Measurements from ENCODE around the gene ATP5PD.
A peak's percentile ranks its signal among the peaks of the same experiment; 100 is the strongest.

ATP5PD gene

DNA sequence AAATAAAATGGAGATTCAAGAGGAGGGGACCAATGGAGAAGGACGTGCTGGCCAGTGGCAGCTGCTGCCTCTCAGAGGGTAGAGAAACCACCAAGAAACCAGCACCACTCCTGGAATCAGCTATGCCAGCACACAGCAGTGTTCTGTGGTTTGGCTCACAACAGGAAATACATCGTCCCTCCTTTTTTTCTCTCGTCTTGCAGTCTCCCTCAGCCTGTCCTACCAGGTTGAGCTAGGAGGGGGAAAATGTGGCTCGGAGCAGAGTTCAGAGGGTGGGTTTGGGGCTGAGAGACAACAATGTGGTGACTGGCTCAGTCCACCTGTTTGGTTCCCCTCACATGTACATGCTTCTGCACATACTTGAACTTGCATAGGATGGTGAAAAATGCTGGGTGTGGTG, 21.1 kb upstream of the ATP5PD start:
- peaks cover 13% of the 10 kb centered on the region for H3K36me3 Mint-ChIP-seq (ENCODE audit: low read depth)
- H3K4me1 Mint-ChIP-seq (ENCODE audit: low read depth), result peaks cover 24% of the 10 kb centered on the region
- H3K9me3 Mint-ChIP-seq, result no peaks in the 10 kb centered on the region
- peak overlapping the region; percentile 63 for H3K4me3 Mint-ChIP-seq
- no peaks in the 10 kb centered on the region for H3K27me3 Mint-ChIP-seq (ENCODE audit: low read depth)
- peak overlapping the region; percentile 77 for H3K27ac Mint-ChIP-seq

DNA sequence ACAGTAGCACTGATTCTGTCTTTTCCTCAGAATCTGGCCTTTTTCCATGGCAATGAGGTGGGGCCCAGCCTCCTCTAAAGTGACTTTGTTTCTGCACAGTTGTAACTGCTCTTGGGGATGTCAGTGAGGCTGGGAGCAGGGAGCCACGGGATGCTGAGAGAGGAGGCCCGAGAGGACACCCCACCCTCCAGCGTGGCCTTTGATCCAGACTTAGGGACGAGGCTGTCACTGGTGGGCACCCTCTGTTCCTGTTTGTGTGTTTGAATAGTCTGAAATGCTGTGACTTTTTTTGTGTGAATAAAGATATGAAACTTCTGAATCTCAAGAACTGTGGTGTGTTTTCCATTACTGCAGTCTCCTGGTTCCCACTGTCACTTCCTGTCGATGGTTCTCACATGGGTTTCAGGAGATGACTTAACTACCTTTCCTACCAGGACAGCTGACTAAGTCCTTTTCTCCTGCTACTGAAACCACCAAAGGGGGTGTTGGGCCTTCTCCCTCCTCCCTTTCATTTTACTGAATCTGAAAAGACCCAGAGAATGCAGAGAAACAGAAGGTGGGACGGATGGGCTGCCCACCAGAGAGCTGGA, 18.9 kb upstream of the ATP5PD start:
- Mint-ChIP-seq H3K27me3 (ENCODE audit: low read depth) (no peaks in the 10 kb centered on the region), H3K4me1 (ENCODE audit: low read depth) (peaks cover 24% of the 10 kb centered on the region), H3K36me3 (ENCODE audit: low read depth) (peaks cover 25% of the 10 kb centered on the region), H3K4me3 (peak overlapping the region; percentile 15), H3K27ac (peak overlapping the region; percentile 65), H3K9me3 (no peaks in the 10 kb centered on the region)

DNA sequence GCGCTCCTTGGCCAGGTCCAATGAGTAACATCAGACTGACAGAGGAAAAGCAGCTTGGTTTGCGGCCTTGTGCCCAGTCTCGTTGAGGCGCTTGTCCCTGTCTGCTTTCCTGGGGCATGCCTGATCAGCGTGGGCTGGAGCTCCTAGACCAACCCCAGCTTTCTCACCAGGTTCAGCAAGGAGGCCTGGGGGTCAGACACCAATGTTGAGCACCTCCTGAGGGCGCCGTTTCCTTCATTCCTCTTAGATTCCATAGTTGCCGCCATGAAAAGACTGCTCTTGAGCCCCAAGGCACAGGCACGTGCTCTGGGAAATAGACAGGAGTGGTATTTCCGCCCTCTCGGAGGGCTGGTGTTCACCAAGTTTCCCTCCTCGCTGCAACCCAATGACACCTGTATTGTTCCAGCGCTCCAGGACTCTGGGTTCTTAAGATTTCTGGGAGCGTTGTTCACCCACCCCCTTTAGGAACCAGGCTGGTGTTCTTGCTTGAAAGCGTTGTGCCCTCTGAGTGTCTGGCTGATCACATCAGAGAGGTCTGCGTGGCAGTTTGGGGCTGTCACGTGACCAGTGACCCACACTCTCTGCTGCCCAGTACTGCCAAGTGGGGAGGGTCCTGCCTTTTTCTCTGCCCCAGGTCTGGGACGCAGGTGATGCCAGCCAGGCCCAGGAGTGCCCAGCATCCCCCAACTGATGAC, 18.2 kb upstream of the ATP5PD start:
- Mint-ChIP-seq H3K27me3 (ENCODE audit: low read depth) (no peaks in the 10 kb centered on the region), H3K4me1 (ENCODE audit: low read depth) (peaks cover 24% of the 10 kb centered on the region), H3K9me3 (no peaks in the 10 kb centered on the region), H3K36me3 (ENCODE audit: low read depth) (peaks cover 28% of the 10 kb centered on the region), H3K27ac (no peak overlapping the region), H3K4me3 (no peak overlapping the region)

DNA sequence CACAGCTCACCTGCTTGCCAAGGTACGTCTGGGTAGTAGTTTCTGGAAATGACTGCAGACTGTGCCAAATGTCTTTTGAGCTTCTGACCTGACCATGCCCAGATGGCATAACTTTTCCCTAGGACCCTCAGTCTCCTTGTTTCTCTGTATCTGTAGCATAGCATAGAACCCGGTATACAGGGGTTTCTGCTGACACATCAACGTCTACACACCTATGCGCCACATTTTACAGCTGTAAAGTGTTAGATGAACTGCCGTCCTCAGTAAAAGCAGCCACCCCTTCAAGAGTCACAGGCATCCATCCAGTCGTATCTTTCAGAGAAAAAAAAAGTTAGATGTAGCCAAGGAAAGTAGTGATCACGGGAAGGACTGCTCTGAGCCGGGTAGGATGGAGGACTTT, 17.7 kb upstream of the ATP5PD start:
- no peaks in the 10 kb centered on the region for H3K27me3 Mint-ChIP-seq (ENCODE audit: low read depth)
- no peak overlapping the region for H3K4me3 Mint-ChIP-seq
- peaks cover 31% of the 10 kb centered on the region for H3K36me3 Mint-ChIP-seq (ENCODE audit: low read depth)
- no peak overlapping the region for H3K27ac Mint-ChIP-seq
- no peaks in the 10 kb centered on the region for H3K9me3 Mint-ChIP-seq
- peaks cover 26% of the 10 kb centered on the region for H3K4me1 Mint-ChIP-seq (ENCODE audit: low read depth)

DNA sequence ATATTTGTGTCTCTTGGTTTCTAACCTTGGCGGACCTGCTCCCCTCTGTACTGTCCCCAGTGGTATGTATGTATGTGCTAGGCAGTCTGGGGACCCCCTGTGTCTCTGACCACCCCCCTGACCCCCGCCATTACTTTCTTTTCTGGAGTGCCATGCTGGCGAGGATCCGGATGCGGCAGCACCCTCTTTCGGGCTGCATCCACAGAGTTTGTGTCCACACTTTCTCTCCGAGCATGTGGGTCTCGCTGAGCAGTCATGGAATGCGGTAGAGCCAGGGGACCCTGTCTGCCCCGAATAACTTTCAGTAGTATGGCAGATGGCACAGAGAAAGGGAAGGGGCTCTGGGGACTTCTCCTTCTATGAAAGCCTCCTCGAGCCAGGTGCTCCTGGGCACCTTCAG, 17.3 kb upstream of the ATP5PD start:
- Mint-ChIP-seq H3K27me3 (ENCODE audit: low read depth) (no peaks in the 10 kb centered on the region), H3K36me3 (ENCODE audit: low read depth) (peaks cover 31% of the 10 kb centered on the region), H3K9me3 (no peaks in the 10 kb centered on the region), H3K4me1 (ENCODE audit: low read depth) (peaks cover 26% of the 10 kb centered on the region), H3K4me3 (no peak overlapping the region), H3K27ac (no peak overlapping the region)

DNA sequence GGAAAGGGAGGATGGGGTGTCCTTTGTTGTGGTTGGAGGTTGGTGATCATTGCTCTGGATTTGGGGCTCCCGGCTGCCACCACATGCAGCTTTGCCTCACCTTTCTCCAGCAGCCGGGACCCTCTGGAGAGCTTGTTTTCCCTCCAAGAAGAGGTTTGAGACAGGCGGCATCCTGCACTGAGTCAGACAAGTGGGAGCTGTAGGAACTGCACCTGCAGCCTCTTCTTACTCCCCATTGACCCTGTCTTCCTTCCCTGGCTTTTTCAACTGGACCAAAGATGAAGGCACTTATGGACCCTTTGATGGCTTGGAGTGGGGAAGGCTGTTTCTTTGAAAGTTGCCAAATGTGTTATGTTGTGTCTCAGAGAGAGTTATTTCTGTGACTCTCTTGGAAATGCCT, 16.9 kb upstream of the ATP5PD start:
- Mint-ChIP-seq H3K36me3 (ENCODE audit: low read depth) (peaks cover 31% of the 10 kb centered on the region), H3K4me3 (no peak overlapping the region), H3K4me1 (ENCODE audit: low read depth) (peaks cover 23% of the 10 kb centered on the region), H3K27me3 (ENCODE audit: low read depth) (no peaks in the 10 kb centered on the region), H3K27ac (no peak overlapping the region), H3K9me3 (no peaks in the 10 kb centered on the region)

DNA sequence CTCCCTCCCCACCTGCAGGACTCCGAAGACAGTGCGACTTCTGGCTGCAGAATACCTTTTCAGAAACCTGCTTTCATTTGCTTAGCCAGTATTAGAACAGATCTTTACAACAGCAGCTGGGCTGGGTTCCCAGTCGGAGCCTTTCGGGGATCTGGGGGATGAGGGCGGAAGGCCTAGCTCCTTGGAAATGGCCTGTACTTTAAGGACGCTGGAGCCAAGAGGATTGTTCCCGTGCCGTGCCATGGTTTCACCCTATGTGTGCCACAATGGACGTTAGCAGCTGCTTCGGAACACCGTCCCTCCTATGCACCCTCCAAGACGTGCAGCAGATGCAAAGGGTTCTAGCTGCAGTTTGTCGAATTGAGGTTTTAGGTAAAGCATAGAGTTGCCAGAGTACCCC, 16.4 kb upstream of the ATP5PD start:
- peaks cover 23% of the 10 kb centered on the region for H3K4me1 Mint-ChIP-seq (ENCODE audit: low read depth)
- no peaks in the 10 kb centered on the region for H3K9me3 Mint-ChIP-seq
- no peak overlapping the region for H3K27ac Mint-ChIP-seq
- H3K4me3 Mint-ChIP-seq, result no peak overlapping the region
- H3K27me3 Mint-ChIP-seq (ENCODE audit: low read depth), result no peaks in the 10 kb centered on the region
- H3K36me3 Mint-ChIP-seq (ENCODE audit: low read depth), result peaks cover 31% of the 10 kb centered on the region

DNA sequence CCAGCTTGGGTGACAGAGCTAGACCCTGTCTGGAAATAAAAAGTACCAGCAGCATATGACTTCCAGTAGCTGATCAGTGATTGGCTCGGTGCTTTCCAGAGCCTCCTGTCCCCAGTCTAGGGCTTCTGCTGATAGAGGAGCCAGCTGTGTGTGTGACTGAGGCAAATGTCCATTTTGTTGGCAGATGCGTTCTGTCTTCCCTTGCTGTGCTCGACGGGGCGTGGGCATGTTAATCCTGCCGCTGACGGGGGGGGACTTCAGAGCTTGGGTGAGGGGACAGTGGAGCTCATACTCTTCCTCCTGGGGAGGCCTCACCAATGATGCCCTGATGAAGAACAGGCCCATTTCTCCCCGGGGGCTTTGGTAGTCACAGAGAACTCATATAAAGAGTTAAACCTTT, 14.8 kb upstream of the ATP5PD start:
- Mint-ChIP-seq H3K27me3 (ENCODE audit: low read depth) (no peaks in the 10 kb centered on the region), H3K27ac (no peak overlapping the region), H3K9me3 (no peaks in the 10 kb centered on the region), H3K36me3 (ENCODE audit: low read depth) (peaks cover 29% of the 10 kb centered on the region), H3K4me3 (no peak overlapping the region), H3K4me1 (ENCODE audit: low read depth) (peaks cover 17% of the 10 kb centered on the region)

DNA sequence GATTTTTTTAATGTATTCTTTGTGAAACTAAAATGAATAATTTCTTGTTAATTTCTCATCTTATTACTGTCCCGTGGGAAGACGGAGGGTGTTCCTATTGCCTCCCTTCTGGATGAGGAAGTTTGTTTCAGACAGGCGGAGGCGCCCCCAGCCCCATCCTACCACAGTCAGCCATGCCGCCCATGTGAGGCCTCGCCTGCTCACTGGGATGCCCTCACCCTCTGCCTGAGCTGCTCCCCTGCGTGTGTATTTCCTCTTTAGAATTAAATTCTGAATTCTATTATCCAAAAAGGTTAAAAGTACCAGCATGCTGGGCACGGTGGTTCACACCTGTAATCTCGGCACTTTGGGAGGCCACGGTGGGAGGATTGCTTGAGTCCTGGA, 14.3 kb upstream of the ATP5PD start:
- Mint-ChIP-seq H3K4me3 (no peak overlapping the region), H3K4me1 (ENCODE audit: low read depth) (peaks cover 17% of the 10 kb centered on the region), H3K27ac (no peak overlapping the region), H3K9me3 (no peaks in the 10 kb centered on the region), H3K36me3 (ENCODE audit: low read depth) (peaks cover 34% of the 10 kb centered on the region), H3K27me3 (ENCODE audit: low read depth) (no peaks in the 10 kb centered on the region)

DNA sequence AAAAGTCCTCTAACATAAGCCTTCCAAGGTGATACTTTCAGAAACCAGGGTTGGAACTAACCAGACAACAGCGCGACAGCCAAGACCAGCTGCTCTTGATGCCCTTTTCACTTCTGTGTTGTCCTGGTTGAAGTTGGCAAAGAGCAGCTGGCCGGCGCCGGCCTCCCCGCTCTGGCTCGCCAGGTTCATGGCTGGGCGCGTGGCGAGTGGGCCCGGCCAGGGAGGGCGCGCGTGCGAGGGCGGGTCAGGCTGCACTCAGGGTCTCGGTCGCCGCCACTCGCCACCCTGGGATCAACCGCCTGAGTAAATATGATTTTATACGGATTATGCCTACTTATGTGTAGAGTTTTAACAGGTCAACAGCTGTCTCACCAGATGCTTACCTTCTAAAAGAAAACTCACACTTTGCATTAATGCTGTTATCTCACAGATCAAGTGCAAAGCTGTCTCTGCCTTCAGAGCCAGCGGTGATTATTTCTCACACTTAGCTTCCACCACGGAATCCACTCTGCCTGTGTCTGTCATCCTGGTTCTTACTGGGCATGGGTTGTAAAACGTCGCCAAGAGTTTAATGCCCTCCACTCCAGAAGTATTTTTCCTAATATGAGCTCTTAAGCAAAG, 13.8 kb upstream of the ATP5PD start:
- H3K27ac Mint-ChIP-seq, result no peak overlapping the region
- no peak overlapping the region for H3K4me3 Mint-ChIP-seq
- H3K36me3 Mint-ChIP-seq (ENCODE audit: low read depth), result peaks cover 36% of the 10 kb centered on the region
- no peaks in the 10 kb centered on the region for H3K9me3 Mint-ChIP-seq
- H3K4me1 Mint-ChIP-seq (ENCODE audit: low read depth), result peaks cover 13% of the 10 kb centered on the region
- no peaks in the 10 kb centered on the region for H3K27me3 Mint-ChIP-seq (ENCODE audit: low read depth)

DNA sequence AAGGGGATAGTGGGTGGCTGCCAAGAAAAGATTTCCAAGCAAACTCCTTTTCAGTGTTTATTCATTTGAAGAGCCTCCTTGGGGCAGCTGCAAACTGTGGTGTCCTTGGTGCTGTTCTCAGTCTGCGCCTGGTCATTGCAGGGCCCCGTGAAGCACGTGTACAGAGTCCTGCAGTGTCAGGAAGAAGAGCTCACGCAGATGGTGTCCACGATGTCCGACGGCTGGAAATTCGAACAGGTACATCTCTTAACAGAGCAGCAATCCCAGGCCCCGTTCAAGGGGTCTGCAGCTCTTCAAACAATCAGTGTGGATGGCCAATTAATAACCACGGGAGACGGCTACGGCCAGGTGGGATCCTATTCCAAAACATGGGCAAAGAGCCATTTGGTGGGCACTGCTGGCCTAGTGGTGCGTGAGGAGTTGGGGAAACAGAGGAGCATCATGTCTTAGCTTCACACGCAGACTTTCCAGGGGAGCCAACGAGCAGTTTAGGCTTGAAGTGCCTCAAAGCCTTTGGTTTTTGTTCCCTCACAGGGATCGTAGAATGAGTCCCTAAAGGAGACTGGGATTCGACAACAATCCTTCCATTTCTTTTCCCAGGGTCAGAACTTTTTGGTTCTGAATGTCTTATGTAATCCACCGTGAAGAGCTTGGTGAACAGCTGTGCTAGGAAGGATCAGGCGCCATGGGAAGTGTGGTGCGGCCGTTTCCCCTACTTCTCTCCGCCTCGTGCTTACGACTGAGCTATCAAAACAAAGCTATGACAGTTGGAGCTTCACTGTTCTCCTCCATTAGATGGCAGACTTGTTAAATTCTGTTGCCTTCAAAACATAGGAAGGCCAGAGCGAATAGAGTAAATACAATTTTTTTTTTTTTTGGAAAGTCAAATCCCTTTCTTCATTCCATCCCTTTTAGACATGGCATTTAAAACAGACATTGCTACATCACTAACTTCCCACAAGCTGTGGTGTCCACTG, 12.9 kb upstream of the ATP5PD start:
- Mint-ChIP-seq H3K4me3 (no peak overlapping the region), H3K9me3 (no peaks in the 10 kb centered on the region), H3K36me3 (ENCODE audit: low read depth) (peaks cover 36% of the 10 kb centered on the region), H3K27ac (no peak overlapping the region), H3K27me3 (ENCODE audit: low read depth) (no peaks in the 10 kb centered on the region), H3K4me1 (ENCODE audit: low read depth) (peaks cover 8% of the 10 kb centered on the region)

DNA sequence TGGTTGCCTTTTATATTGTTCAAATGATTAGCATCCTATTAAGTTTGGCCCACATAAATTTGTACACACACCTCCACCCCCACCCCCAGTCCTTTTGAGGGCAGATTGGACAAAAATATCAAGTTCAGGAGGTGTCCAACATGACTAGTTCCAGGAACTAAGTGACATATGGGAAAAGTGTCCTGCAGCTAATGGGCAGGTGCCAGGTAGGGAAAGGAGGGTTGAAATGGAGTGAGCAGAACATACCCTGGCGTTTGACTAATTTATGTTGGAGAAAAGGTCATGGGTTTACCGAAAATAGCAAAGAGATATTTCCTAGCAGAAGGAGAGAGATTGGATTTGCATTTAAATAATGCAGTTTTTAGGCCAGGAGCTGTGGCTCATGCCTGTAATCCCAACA, 5.2 kb upstream of the ATP5PD start:
- no peak overlapping the region for H3K27ac Mint-ChIP-seq
- H3K36me3 Mint-ChIP-seq (ENCODE audit: low read depth), result peaks cover 29% of the 10 kb centered on the region
- no peak overlapping the region for H3K4me3 Mint-ChIP-seq
- H3K27me3 Mint-ChIP-seq (ENCODE audit: low read depth), result no peaks in the 10 kb centered on the region
- H3K4me1 Mint-ChIP-seq (ENCODE audit: low read depth), result peaks cover 20% of the 10 kb centered on the region
- no peaks in the 10 kb centered on the region for H3K9me3 Mint-ChIP-seq

DNA sequence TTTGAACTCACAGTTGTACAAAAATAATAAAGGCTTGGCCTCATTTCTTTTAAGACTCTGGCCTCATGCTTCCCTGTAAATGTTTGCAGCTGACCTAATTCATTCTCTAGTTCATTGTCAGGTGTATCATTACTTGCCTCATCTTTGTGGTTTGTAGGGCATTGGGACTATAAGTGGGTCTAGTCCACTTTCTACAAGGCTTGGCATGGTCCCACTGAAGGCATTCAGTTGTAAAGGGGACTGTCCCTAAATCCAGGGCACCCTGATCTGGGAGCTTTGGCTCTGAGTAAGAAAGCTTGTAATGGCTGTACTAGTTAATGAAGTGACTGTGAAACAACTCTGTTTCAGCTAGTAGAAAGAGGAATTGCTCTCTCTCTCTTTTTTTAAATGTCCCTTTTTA, 2.9 kb upstream of the ATP5PD start:
- Mint-ChIP-seq H3K27ac (no peak overlapping the region), H3K4me3 (no peak overlapping the region), H3K9me3 (no peaks in the 10 kb centered on the region), H3K36me3 (ENCODE audit: low read depth) (peaks cover 21% of the 10 kb centered on the region), H3K4me1 (ENCODE audit: low read depth) (peaks cover 23% of the 10 kb centered on the region), H3K27me3 (ENCODE audit: low read depth) (no peaks in the 10 kb centered on the region)

DNA sequence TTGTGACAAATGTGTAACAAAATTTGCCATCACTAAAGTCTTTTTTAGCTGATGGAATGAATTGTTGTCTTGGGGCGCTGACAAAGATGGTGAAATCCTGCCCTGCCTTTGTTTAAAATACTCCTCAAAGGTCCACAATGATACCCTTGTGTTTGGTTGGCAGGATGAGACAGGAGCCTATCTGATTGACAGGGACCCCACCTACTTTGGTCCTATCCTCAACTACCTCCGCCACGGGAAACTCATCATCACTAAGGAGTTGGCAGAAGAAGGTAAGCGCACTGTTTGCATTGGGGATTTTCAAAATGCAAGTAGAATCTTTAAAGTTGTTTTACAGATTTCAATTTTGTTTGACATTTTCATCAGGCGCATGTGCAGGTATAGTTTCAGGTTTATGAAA, 2.3 kb upstream of the ATP5PD start:
- Mint-ChIP-seq H3K9me3 (no peaks in the 10 kb centered on the region), H3K4me3 (peak overlapping the region; percentile 99), H3K36me3 (ENCODE audit: low read depth) (peaks cover 20% of the 10 kb centered on the region), H3K27ac (no peak overlapping the region), H3K4me1 (ENCODE audit: low read depth) (peaks cover 26% of the 10 kb centered on the region), H3K27me3 (ENCODE audit: low read depth) (no peaks in the 10 kb centered on the region)

Measured in T-helper 1 cell treated with Interleukin-12 subunit alpha and Interleukin-12 subunit beta and Interleukin-4 antibody, amounts not matched to agents 30 μg/mL and 1 μg/mL, for 36 hours (primary cell).